Sigmoid colon (tissue), 7 donors: ENCODE results near the gene IL1RAPL1. TPM values are rescaled to one million over a fixed set of nuclear protein-coding genes. Genes with fewer than 3 reads are reported as not detected.

Experiments used
- DNase-seq: peaks from one replicate; pipeline ENCODE4 v3.0.0-alpha.2; 2019
- H3K27ac ChIP-seq, 4 donors: fragments of 200-600 bp; sonication (generic); one replicate each; pipeline ENCODE4 v1.5.1; 2016 to 2019; ENCODE audit warnings: mild to moderate bottlenecking in 1 of 4
- H3K27me3 ChIP-seq, 3 donors: fragments of 200-600 bp; sonication (generic); one replicate each; pipeline ENCODE4 v1.5.1; 2019; ENCODE audit warnings: mild to moderate bottlenecking in 1 of 3
- H3K36me3 ChIP-seq, 4 donors: fragments of 200-600 bp; sonication (generic); one replicate each; pipeline ENCODE4 v1.5.1; 2016 to 2019
- H3K4me1 ChIP-seq, 4 donors: fragments of 200-600 bp; sonication (generic); one replicate each; pipeline ENCODE4 v1.5.1; 2017 to 2019
- H3K4me3 ChIP-seq, 4 donors: fragments of 200-600 bp; sonication (generic); one replicate each; pipeline ENCODE4 v1.5.1; 2017 to 2019; ENCODE audit warnings: mild to moderate bottlenecking in 2 of 4, moderate library complexity in 1 of 4
- H3K9me3 ChIP-seq, 4 donors: fragments of 200-600 bp in 3 of 4; sonication (generic) in 3 of 4; one replicate each; pipeline versions ENCODE4 v1.5.1 to v1.6.1; 2013 to 2019
- CTCF ChIP-seq, 4 experiments: fragments of 450-650 bp in 3 of 4; fragments of 200-600 bp in 1 of 4; IDR thresholded peaks; one replicate each; pipeline ENCODE4 v1.5.1; 2016 to 2019; ENCODE audit warnings: antibody characterized with exemption in 4 of 4, mild to moderate bottlenecking in 3 of 4, moderate library complexity in 2 of 4
- EP300 ChIP-seq, 4 donors: sonication (generic); formaldehyde crosslinking; IDR thresholded peaks; one replicate each; pipeline ENCODE4 v1.6.1; 2017; ENCODE audit warnings: antibody characterized with exemption in 4 of 4
- POLR2A ChIP-seq, 2 donors: fragments of 450-650 bp; IDR thresholded peaks; one replicate each; pipeline ENCODE4 v1.6.1; 2016; ENCODE audit warnings: antibody characterized with exemption in 2 of 2, mild to moderate bottlenecking in 2 of 2, moderate library complexity in 2 of 2
- POLR2AphosphoS5 ChIP-seq, 4 donors: sonication (generic); formaldehyde crosslinking; IDR thresholded peaks; one replicate each; pipeline ENCODE4 v1.6.1; 2017; ENCODE audit warnings: antibody characterized with exemption in 4 of 4
- WGBS, 2 donors: extraction: QIAGEN DNeasy Blood & Tissue Kit; methylation state at CpG; one replicate each; pipeline ENCODE4 v1.1.7; 2013; 5-methylcytosine and 5-hydroxymethylcytosine counted together
- intact Hi-C: fragments of 100-400 bp; cut with DNase I; formaldehyde crosslinking; loops from one replicate; pipeline ENCODE4 v1.15.1; 2023
- polyA plus RNA-seq, 3 donors: library from polyadenylated mRNA; stranded (reverse); fragments of 200-250 nt; gene quantifications; one replicate each; pipeline ENCODE4 v1.2.3, GENCODE V29; 2013
- total RNA-seq, 4 donors: library from RNA; depleted of rRNA; stranded (reverse); fragments of >200 nt; gene quantifications; one replicate each; pipeline ENCODE4 v1.1.0, GENCODE V29; 2016
- donor health status: healthy with polysubstance abuse.
- donor health status: Bipolar disorder and iron deficiency.
- donor health status: healthy.

IL1RAPL1 gene
- total and polyA plus RNA-seq, 7 donors: 0.07 to 2.5 (median 1.2) TPM; not detected in 2

GRCh38 chrX:29872831-29873230 is 1285.6 kb downstream of the IL1RAPL1 start:
- no peak overlapping the region for H3K27ac ChIP-seq
- 88% methylated on average over 2 of the region's 2 CpGs for WGBS, 2 donors
- no peaks in the 10 kb centered on the region for H3K4me1 ChIP-seq
- TF ChIP-seq CTCF (IDR thresholded peaks at IDR 0.05): no peak
- TF ChIP-seq POLR2A (IDR thresholded peaks at IDR 0.05): no peak
- TF ChIP-seq EP300 (IDR thresholded peaks at IDR 0.05): no peak
- no peak for TF ChIP-seq POLR2AphosphoS5 (IDR thresholded peaks at IDR 0.05)
- no peak overlapping the region for H3K4me3 ChIP-seq
- DNase-seq: no peak
- no peaks in the 10 kb centered on the region for H3K9me3 ChIP-seq
- intact Hi-C loops: no loop called here
- H3K27me3 ChIP-seq: no peaks in the 10 kb centered on the region
- no peaks in the 10 kb centered on the region for H3K36me3 ChIP-seq

GRCh38 chrX:29876733-29877132 is 1289.5 kb downstream of the IL1RAPL1 start:
- no peaks in the 10 kb centered on the region for H3K36me3 ChIP-seq
- 87 to 91% methylated on average over 4 of the region's 4 CpGs for WGBS, 2 donors

GRCh38 chrX:29880977-29881376 is 1293.7 kb downstream of the IL1RAPL1 start:
- no peak for DNase-seq
- H3K27me3 ChIP-seq: no peaks in the 10 kb centered on the region
- H3K4me1 ChIP-seq: no peaks in the 10 kb centered on the region
- intact Hi-C loops: no loop called here
- H3K27ac ChIP-seq: no peak overlapping the region
- no peak for TF ChIP-seq POLR2A (IDR thresholded peaks at IDR 0.05)
- TF ChIP-seq EP300 (IDR thresholded peaks at IDR 0.05): no peak
- WGBS, 2 donors: 93 to 94% methylated on average over 3 of the region's 3 CpGs
- no peaks in the 10 kb centered on the region for H3K9me3 ChIP-seq
- no peaks in the 10 kb centered on the region for H3K36me3 ChIP-seq
- H3K4me3 ChIP-seq: no peak overlapping the region

More at GRCh38 chrX:29876733-29877132, 1289.5 kb downstream of the IL1RAPL1 start:
- no peaks in the 10 kb centered on the region for H3K4me1 ChIP-seq
- intact Hi-C loops: no loop called here
- DNase-seq: no peak
- H3K9me3 ChIP-seq: no peaks in the 10 kb centered on the region
- TF ChIP-seq EP300 (IDR thresholded peaks at IDR 0.05) (no peak), POLR2AphosphoS5 (IDR thresholded peaks at IDR 0.05) (no peak)
- H3K27me3 ChIP-seq: no peaks in the 10 kb centered on the region
- H3K27ac ChIP-seq: no peak overlapping the region
- H3K4me3 ChIP-seq: no peak overlapping the region

- no peaks in the 10 kb centered on the region for H3K36me3 ChIP-seq
- H3K4me3 ChIP-seq: no peak overlapping the region
- H3K27ac ChIP-seq: no peak overlapping the region
- TF ChIP-seq CTCF (IDR thresholded peaks at IDR 0.05) (no peak), POLR2A (IDR thresholded peaks at IDR 0.05) (no peak), POLR2AphosphoS5 (IDR thresholded peaks at IDR 0.05) (no peak), EP300 (IDR thresholded peaks at IDR 0.05) (no peak)
- intact Hi-C loops: no loop called here
- no peaks in the 10 kb centered on the region for H3K27me3 ChIP-seq
- no peak for DNase-seq
- WGBS, 2 donors: 92 to 93% methylated on average over 2 of the region's 2 CpGs
- H3K4me1 ChIP-seq: no peaks in the 10 kb centered on the region
- no peaks in the 10 kb centered on the region for H3K9me3 ChIP-seq
Observed at GRCh38 chrX:29890004-29890403, 1302.8 kb downstream of the IL1RAPL1 start.

GRCh38 chrX:29890646-29891200 is 1303.5 kb downstream of the IL1RAPL1 start:
- Histone ChIP-seq H3K4me3 (no peak overlapping the region), H3K27ac (no peak overlapping the region), H3K36me3 (no peaks in the 10 kb centered on the region), H3K4me1 (no peaks in the 10 kb centered on the region), H3K9me3 (no peaks in the 10 kb centered on the region), H3K27me3 (no peaks in the 10 kb centered on the region)
- no peak for TF ChIP-seq CTCF (IDR thresholded peaks at IDR 0.05)
- no peak for TF ChIP-seq EP300 (IDR thresholded peaks at IDR 0.05)
- TF ChIP-seq POLR2AphosphoS5 (IDR thresholded peaks at IDR 0.05): no peak
- no peak for TF ChIP-seq POLR2A (IDR thresholded peaks at IDR 0.05)
- DNase-seq: no peak
- intact Hi-C loops: no loop called here
- WGBS, 2 donors: 88 to 95% methylated on average over 2 of the region's 2 CpGs

- intact Hi-C loops: no loop called here
- WGBS, 2 donors: 51 to 66% methylated on average over 3 of the region's 3 CpGs
Observed at GRCh38 chrX:29902004-29902403, 1314.8 kb downstream of the IL1RAPL1 start.

More at GRCh38 chrX:29902004-29902403, 1314.8 kb downstream of the IL1RAPL1 start:
- H3K27ac ChIP-seq: no peak overlapping the region
- no peaks in the 10 kb centered on the region for H3K36me3 ChIP-seq
- H3K4me3 ChIP-seq: no peak overlapping the region
- H3K27me3 ChIP-seq: no peaks in the 10 kb centered on the region
- TF ChIP-seq POLR2AphosphoS5 (IDR thresholded peaks at IDR 0.05) (no peak), EP300 (IDR thresholded peaks at IDR 0.05) (no peak), CTCF (IDR thresholded peaks at IDR 0.05) (no peak), POLR2A (IDR thresholded peaks at IDR 0.05) (no peak)
- no peaks in the 10 kb centered on the region for H3K4me1 ChIP-seq
- DNase-seq: no peak
- no peaks in the 10 kb centered on the region for H3K9me3 ChIP-seq
